HepG2 (cell line): Measurements from ENCODE around the gene VGF. TPM values are rescaled to one million over a fixed set of nuclear protein-coding genes. Genes with fewer than 3 reads are reported as not detected.

Source experiments
- BATF2 ChIP-seq: sonication (generic); formaldehyde crosslinking; IDR thresholded peaks from 2 replicates; pipeline ENCODE4 v1.8.0; 2022; ENCODE audit warnings: mild to moderate bottlenecking, missing genetic modification reagents, moderate library complexity
- BRCA1 ChIP-seq: sonication (generic); formaldehyde crosslinking; IDR thresholded peaks from 2 replicates; pipeline ENCODE4 v1.4.0; 2020; ENCODE audit warnings: missing genetic modification reagents
- FOXP4 ChIP-seq: sonication (generic); formaldehyde crosslinking; IDR thresholded peaks from 2 replicates; pipeline ENCODE4 v1.4.0; 2020; ENCODE audit warnings: missing genetic modification reagents
- GPBP1L1 ChIP-seq: sonication (generic); formaldehyde crosslinking; IDR thresholded peaks from 2 replicates; pipeline ENCODE4 v1.5.0; 2020; ENCODE audit warnings: mild to moderate bottlenecking, missing genetic modification reagents
- KAT7 ChIP-seq: IDR thresholded peaks from 2 replicates; pipeline ENCODE4 v1.6.1; 2018; ENCODE audit warnings: borderline replicate concordance, missing compliant biosample characterization
- MED8 ChIP-seq: sonication (generic); formaldehyde crosslinking; IDR thresholded peaks from 2 replicates; pipeline ENCODE4 v1.8.1; 2023; ENCODE audit warnings: mild to moderate bottlenecking, missing genetic modification reagents; ENCODE audit not compliant: insufficient replicate concordance
- MEF2D ChIP-seq: sonication (generic); formaldehyde crosslinking; IDR thresholded peaks from 2 replicates; pipeline ENCODE4 v1.5.1; 2020; ENCODE audit warnings: mild to moderate bottlenecking, missing genetic modification reagents
- MLXIP ChIP-seq: sonication (generic); formaldehyde crosslinking; IDR thresholded peaks from 2 replicates; pipeline ENCODE4 v1.9.0; 2021; ENCODE audit warnings: missing genetic modification reagents, borderline replicate concordance
- NBN ChIP-seq: fragments of 450-650 bp; conservative IDR thresholded peaks from 2 replicates; pipeline ENCODE4 v1.6.1; 2017
- SIX4 ChIP-seq: sonication (generic); formaldehyde crosslinking; IDR thresholded peaks from 2 replicates; pipeline ENCODE4 v1.4.0; 2020; ENCODE audit warnings: missing genetic modification reagents
- ZBTB49 ChIP-seq: sonication (generic); formaldehyde crosslinking; IDR thresholded peaks from 2 replicates; pipeline ENCODE4 v1.4.0; 2020; ENCODE audit warnings: missing genetic modification reagents, borderline replicate concordance
- ZNF333 ChIP-seq: sonication (generic); formaldehyde crosslinking; IDR thresholded peaks from 2 replicates; pipeline ENCODE4 v1.4.0; 2020; ENCODE audit warnings: mild to moderate bottlenecking, missing genetic modification reagents, borderline replicate concordance
- ZNF569 ChIP-seq: sonication (generic); formaldehyde crosslinking; IDR thresholded peaks from 2 replicates; pipeline ENCODE4 v1.5.0; 2020; ENCODE audit warnings: mild to moderate bottlenecking, missing genetic modification reagents, moderate library complexity, borderline replicate concordance
- ZNF577 ChIP-seq: sonication (generic); formaldehyde crosslinking; IDR thresholded peaks from 2 replicates; pipeline ENCODE4 v1.4.0; 2020; ENCODE audit warnings: mild to moderate bottlenecking, low read depth, missing genetic modification reagents, borderline replicate concordance
- ZNF800 ChIP-seq: sonication (generic); formaldehyde crosslinking; IDR thresholded peaks from 2 replicates; pipeline ENCODE4 v1.4.0; 2020; ENCODE audit warnings: missing genetic modification reagents
- ZNF839 ChIP-seq: sonication (generic); formaldehyde crosslinking; IDR thresholded peaks from 2 replicates; pipeline ENCODE4 v1.4.0; 2020; ENCODE audit warnings: missing genetic modification reagents, mild to moderate bottlenecking, borderline replicate concordance
- polyA plus RNA-seq, 8 experiments: library from polyadenylated mRNA; depleted of rRNA in 3 of 8; stranded (reverse) in 7 of 8; unstranded in 1 of 8; fragments of >200 nt; fragmentation: Illumina TruSeq in 4 of 8; extraction: Trizol in 4 of 8; gene quantifications; 2 replicates each; pipeline versions ENCODE4 v1.2.1 to v1.2.3, GENCODE V29; 2011 to 2016; ENCODE audit warnings: low read depth in 4 of 8, missing spikeins in 1 of 8, mixed read lengths in 1 of 8; ENCODE audit not compliant: insufficient read depth in 1 of 8
- total RNA-seq, 5 experiments: library from RNA; depleted of rRNA; stranded (reverse); fragments of >200 nt; fragmentation: Illumina TruSeq; extraction: Trizol; gene quantifications; 2 replicates each; pipeline ENCODE4 v1.2.3, GENCODE V29; 2016; ENCODE audit warnings: low read depth in 1 of 5

Gene VGF
- total and polyA plus RNA-seq, 2 of the 13 experiments (the other 11 are each of a cell fraction or from before 2014, with no cell fraction given) = 0.12 to 0.46 TPM

GRCh38 chr7:101165075-101165957 is at the start of gene VGF (continued):
- TF ChIP-seq ZNF333 (CRISPR knock-in tag) (peak; percentile 99), MED8 (peak; percentile 54), ZNF569 (CRISPR knock-in tag) (no peak), ZNF577 (CRISPR knock-in tag) (0 out of 2 replicates have a peak, but pooled peaks have one; percentile 84), ZBTB49 (CRISPR knock-in tag) (peak; percentile 96), BATF2 (CRISPR knock-in tag) (peak; percentile 92), ZNF839 (CRISPR knock-in tag) (no peak), KAT7 (CRISPR knock-in tag) (no peak), NBN (no peak), BRCA1 (CRISPR knock-in tag) (peak; percentile 99), SIX4 (peak; percentile 87), GPBP1L1 (CRISPR knock-in tag) (no peak), MLXIP (peak; percentile 97), MEF2D (peak; percentile 95), FOXP4 (peak; percentile 77), ZNF800 (CRISPR knock-in tag) (peak; percentile 98)
